LNCAP (cell line): ENCODE results near the gene APMAP.

ENCODE experiments used
- CTCF ChIP-seq: fragments of 450-650 bp; IDR thresholded peaks from 2 replicates; pipeline ENCODE4 v1.5.1; 2017; ENCODE audit warnings: mild to moderate bottlenecking

APMAP gene

GRCh38 chr20:24937579-24937978 is 55.0 kb downstream of the APMAP start:
- no peak for TF ChIP-seq CTCF

DNA sequence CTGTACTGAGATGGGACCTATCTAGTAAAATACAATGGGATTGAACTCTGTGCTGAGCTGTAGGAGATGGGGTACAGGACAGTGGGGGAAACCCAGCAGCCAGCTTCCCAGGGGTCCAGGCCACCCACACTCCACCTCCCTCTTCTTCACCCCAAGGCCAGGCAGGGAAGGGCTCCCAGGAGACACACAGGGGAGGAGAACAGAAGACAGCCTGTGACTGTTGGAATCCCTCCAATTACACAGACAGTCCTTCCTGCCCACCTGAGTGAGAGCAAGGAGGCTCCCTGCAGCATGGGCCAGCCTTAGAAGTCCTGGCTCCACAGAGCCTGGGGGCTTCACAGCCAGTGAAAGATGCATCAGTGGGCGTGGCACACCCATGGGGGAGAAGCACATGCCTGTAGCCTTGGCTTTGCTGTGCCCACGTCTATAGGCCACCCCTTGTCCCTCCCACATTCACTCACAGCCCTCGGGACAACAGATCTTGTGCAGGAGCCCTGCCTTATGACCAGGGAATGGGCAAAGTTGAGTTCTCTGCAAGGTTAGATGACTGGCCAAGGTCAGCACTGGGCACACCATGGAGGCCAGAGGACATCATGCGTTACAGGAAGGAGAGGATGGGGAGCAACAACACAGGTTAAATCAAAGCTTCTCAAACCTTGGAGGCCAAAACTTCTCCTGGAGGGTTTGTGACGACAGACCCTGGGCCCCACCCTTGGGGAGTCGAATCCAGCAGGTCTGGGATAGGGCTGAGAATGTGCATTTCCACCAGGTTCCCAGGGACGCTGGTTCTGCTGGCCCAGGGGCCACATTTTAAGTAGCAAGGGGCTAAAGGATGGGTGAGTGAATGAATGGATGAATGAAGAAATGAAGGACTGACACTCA is 55.8 kb downstream of the APMAP start:
- TF ChIP-seq CTCF = no peak

- TF ChIP-seq CTCF = no peak
Observed at GRCh38 chr20:24935766-24936525, 56.6 kb downstream of the APMAP start.

GRCh38 chr20:24935140-24935539 is 57.4 kb downstream of the APMAP start:
- no peak for TF ChIP-seq CTCF

DNA sequence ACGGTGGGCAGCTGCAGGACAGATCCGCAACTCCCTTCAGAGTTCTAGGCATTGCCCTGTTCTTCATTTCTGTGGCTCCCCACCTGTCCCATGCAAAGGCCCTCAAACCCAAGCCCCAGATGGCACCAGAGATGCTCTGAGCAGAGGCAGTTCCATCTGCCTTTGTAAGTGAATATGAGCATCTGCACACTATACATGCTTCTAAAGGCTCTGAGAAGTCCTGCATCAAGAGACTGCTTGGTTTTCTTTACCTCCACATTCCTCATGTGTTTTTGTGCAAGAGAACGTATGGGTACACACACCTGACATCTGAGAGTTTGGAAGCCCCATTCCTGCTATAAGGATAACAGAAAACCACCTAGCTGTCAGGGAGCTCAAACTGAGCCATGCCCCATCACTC is 57.8 kb downstream of the APMAP start:
- no peak for TF ChIP-seq CTCF

DNA sequence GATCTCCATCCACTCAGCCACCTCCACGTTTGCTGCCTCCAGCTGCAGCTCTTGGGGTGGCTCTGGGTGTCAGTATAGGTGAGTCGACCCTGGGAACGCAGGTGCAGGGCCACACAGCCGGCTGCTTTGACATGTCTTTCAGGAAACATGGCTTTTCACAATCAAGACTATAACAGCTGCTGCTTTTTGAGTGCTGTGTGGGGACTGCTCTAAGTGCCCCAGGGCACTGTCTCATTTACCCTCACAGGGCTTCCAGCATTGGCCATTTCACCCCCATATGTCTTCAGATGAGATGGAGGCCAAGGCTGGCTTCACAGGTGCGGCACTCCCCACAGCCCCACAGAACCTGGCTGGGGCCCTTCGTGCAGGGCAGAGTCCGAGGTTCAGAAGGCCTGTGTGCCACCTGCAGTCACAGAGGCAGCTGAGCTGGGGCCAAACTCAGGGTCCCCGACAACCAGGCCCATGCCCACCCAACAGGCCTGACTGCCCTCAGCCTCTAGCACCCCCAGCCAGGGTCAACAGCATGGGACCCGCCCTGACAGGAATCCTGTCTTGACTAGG is 58.4 kb downstream of the APMAP start:
- TF ChIP-seq CTCF = no peak

DNA sequence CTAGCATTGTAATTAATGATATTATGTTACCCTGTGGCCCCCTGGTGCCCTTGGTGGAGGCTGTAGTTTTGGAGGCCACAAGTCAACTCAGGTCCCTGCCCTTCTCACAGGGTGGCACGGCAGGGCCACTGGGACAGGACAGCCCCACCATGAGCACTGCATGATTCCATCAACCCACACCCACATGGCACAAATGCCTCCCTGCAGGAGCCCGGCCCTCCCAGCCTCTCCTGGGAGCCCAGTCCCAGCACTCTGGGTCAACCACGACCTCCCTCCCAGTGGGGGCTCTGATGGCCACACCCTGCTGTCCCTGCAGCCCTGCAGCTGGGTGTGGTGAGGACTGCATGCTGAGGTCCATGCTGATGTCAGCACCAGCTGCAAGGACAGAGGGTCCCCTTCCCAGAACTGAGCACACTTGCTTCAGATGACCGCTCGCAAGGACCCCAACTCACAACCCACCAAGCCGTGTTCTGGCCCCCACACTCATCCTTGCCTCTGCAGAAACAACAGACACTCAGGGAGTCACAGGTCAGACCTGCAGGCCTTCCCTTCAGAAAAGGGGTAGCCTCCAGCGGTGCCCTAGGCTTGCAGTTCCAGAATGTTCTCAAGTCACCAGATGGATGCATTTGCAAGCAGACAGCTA is 59.2 kb downstream of the APMAP start:
- TF ChIP-seq CTCF = no peak
